Fibroblast of lung (primary cell): ENCODE measurements around the gene PPP2R2D. TPM values are rescaled to one million over a fixed set of nuclear protein-coding genes. Genes with fewer than 3 reads are reported as not detected.

Experiments used
- DNase-seq, 2 donors: peaks; one replicate each; pipeline versions ENCODE4 v3.0.0 to v3.0.0-alpha.2; 2010; ENCODE audit warnings: low read depth in 2 of 2
- H2AFZ ChIP-seq: 2 replicates; pipeline ENCODE4 v1.5.1; 2012; ENCODE audit warnings: low read length, control low read depth, inconsistent platforms
- H3K27ac ChIP-seq: 2 replicates; pipeline ENCODE4 v1.5.1; 2011; ENCODE audit warnings: low read length, control low read depth; ENCODE audit not compliant: insufficient read depth
- H3K27me3 ChIP-seq: 2 replicates; pipeline ENCODE4 v1.5.1; 2011; ENCODE audit warnings: mild to moderate bottlenecking, low read length; ENCODE audit not compliant: control insufficient read depth, insufficient read depth
- H3K36me3 ChIP-seq: 2 replicates; pipeline ENCODE4 v1.5.1; 2011; ENCODE audit warnings: low read length; ENCODE audit not compliant: control insufficient read depth, insufficient read depth
- H3K4me1 ChIP-seq: 2 replicates; pipeline ENCODE4 v1.5.1; 2011; ENCODE audit warnings: low read length; ENCODE audit not compliant: control insufficient read depth, insufficient read depth; ENCODE audit errors: extremely low read depth
- H3K4me2 ChIP-seq: 2 replicates; pipeline ENCODE4 v1.5.1; 2011; ENCODE audit warnings: low read length, control low read depth; ENCODE audit not compliant: insufficient read depth; ENCODE audit errors: extremely low read depth
- H3K4me3 ChIP-seq, 4 experiments: fragments of 200-600 bp in 1 of 4; sonication (generic) in 1 of 4; replicated peaks in 1 of 4; 2 replicates each; pipeline ENCODE4 v1.5.1; 2011 to 2016; ENCODE audit warnings: low read length in 4 of 4, low read depth in 3 of 4, mild to moderate bottlenecking in 3 of 4, control low read depth in 2 of 4, inconsistent platforms in 1 of 4, mixed read lengths in 1 of 4; ENCODE audit not compliant: insufficient read depth in 1 of 4; ENCODE audit errors: control extremely low read depth in 1 of 4
- H3K79me2 ChIP-seq: 2 replicates; pipeline ENCODE4 v1.5.1; 2012; ENCODE audit warnings: mild to moderate bottlenecking, low read length, inconsistent platforms; ENCODE audit not compliant: control insufficient read depth, insufficient read depth
- H3K9ac ChIP-seq: 2 replicates; pipeline ENCODE4 v1.5.1; 2011; ENCODE audit warnings: mild to moderate bottlenecking, low read length, control low read depth; ENCODE audit not compliant: insufficient read depth
- H3K9me3 ChIP-seq: 2 replicates; pipeline ENCODE4 v1.5.1; 2012; ENCODE audit warnings: low read depth, low read length; ENCODE audit not compliant: control insufficient read depth, insufficient read depth
- H4K20me1 ChIP-seq: 2 replicates; pipeline ENCODE4 v1.5.1; 2011; ENCODE audit warnings: low read length; ENCODE audit not compliant: control insufficient read depth, insufficient read depth; ENCODE audit errors: extremely low read depth
- EZH2 ChIP-seq: IDR thresholded peaks from 2 replicates; pipeline ENCODE4 v1.5.1; 2012; ENCODE audit warnings: low read length, control low read depth, mild to moderate bottlenecking; ENCODE audit errors: missing control alignments
- polyA plus RNA-seq, 2 donors: library from polyadenylated mRNA; depleted of rRNA in 1 of 2; stranded (reverse) in 1 of 2; unstranded in 1 of 2; fragments of >200 nt; gene quantifications; 2 replicates each; pipeline ENCODE4 v1.2.1, GENCODE V29; 2011 to 2012; ENCODE audit warnings: missing spikeins in 1 of 2
- total RNA-seq: library from RNA; depleted of rRNA; stranded (reverse); fragments of >200 nt; gene quantifications from 2 replicates; pipeline ENCODE4 v1.2.1, GENCODE V29; 2014
- TF ChIP-seq, protein P1 (sequence below), 2 donors: IDR thresholded peaks in 1 of 2; conservative IDR thresholded peaks in 1 of 2; 1 replicate in 1 of 2; 2 replicates in 1 of 2; pipeline ENCODE4 v1.5.1; 2011 to 2012; ENCODE audit warnings: low read length in 2 of 2, control low read depth in 1 of 2, inconsistent platforms in 1 of 2, low read depth in 1 of 2, mild to moderate bottlenecking in 1 of 2

Gene PPP2R2D
- total and polyA plus RNA-seq, 2 donors (not counting 1 experiment from before 2014, with no cell fraction given): 23.3 to 25.4 TPM

DNA sequence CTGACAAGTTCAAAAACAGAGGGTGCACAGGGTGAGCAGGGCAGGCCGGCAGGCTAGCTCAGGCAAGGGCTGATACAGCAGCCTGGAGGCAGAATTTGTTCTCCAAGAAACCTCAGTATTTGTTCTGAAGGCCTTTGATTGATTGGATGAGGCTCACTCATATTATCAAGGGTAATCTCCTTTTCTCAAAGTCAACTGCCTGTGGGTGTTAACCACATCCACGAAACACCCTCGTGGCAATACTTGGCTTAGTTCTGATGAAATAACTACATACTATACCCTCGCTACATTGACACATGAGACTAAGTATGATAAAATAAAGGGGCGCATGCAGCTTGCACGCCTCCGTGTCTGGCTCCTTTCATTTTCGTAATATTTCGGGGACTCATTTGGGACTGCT lies 4.4 kb upstream of the PPP2R2D start:
- Histone ChIP-seq H3K27me3 (peaks cover 24% of the 10 kb centered on the region), H3K79me2 (peaks cover 2% of the 10 kb centered on the region), H3K36me3 (no peaks in the 10 kb centered on the region), H4K20me1 (no peaks in the 10 kb centered on the region), H3K9me3 (no peaks in the 10 kb centered on the region), H3K9ac (no peak overlapping the region), H3K27ac (no peak overlapping the region), H3K4me3 (no peak overlapping the region), H3K4me1 (no peaks in the 10 kb centered on the region), H2AFZ (no peak overlapping the region), H3K4me2 (no peak overlapping the region)
- TF ChIP-seq EZH2: no peak
- TF ChIP-seq, protein P1, sequence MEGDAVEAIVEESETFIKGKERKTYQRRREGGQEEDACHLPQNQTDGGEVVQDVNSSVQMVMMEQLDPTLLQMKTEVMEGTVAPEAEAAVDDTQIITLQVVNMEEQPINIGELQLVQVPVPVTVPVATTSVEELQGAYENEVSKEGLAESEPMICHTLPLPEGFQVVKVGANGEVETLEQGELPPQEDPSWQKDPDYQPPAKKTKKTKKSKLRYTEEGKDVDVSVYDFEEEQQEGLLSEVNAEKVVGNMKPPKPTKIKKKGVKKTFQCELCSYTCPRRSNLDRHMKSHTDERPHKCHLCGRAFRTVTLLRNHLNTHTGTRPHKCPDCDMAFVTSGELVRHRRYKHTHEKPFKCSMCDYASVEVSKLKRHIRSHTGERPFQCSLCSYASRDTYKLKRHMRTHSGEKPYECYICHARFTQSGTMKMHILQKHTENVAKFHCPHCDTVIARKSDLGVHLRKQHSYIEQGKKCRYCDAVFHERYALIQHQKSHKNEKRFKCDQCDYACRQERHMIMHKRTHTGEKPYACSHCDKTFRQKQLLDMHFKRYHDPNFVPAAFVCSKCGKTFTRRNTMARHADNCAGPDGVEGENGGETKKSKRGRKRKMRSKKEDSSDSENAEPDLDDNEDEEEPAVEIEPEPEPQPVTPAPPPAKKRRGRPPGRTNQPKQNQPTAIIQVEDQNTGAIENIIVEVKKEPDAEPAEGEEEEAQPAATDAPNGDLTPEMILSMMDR (conservative IDR thresholded peaks at IDR 0.05 in 1 of 2, IDR thresholded peaks at IDR 0.05 in 1 of 2; ENCODE audit: low read depth in 1 of 2, low read length in 2 of 2): no peak
- no peak for DNase-seq

DNA sequence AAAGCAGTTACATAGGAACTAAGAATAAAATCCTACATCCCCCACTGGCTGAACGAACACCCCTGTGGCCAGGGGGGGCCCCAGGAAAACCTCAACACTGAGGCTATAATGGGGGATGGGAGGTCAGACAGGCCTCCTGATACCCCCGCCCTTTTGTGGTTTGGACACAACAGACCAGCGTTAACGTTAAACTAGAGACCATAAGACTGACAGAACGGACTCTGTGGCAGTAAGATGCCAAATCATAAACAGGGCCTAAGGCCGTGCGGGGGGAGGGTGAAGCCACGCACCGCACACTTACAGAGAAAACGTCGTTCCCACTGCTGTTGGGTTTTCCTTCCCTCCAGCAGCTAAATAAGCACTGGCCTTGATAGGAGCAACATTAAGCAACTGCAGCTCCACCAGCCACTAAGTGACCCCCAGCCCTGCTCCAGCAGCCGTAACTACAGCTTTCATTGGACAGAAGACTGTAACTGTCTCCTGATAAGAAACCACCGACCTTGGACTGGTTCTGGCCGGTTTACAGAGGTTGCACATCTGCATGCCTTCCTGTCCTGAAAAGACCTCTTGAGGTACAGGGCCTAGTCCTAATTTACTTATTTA lies 3.4 kb upstream of the PPP2R2D start:
- H3K4me2 ChIP-seq: no peak overlapping the region
- peaks cover 18% of the 10 kb centered on the region for H3K27me3 ChIP-seq
- no peaks in the 10 kb centered on the region for H3K36me3 ChIP-seq
- H3K79me2 ChIP-seq: peaks cover 12% of the 10 kb centered on the region
- TF ChIP-seq, protein P1 (conservative IDR thresholded peaks at IDR 0.05 in 1 of 2, IDR thresholded peaks at IDR 0.05 in 1 of 2; ENCODE audit: low read depth in 1 of 2, low read length in 2 of 2): no peak
- no peak for TF ChIP-seq EZH2
- no peaks in the 10 kb centered on the region for H4K20me1 ChIP-seq
- no peaks in the 10 kb centered on the region for H3K4me1 ChIP-seq
- no peak overlapping the region for H3K9ac ChIP-seq
- H3K27ac ChIP-seq: no peak overlapping the region
- DNase-seq: no peak
- no peaks in the 10 kb centered on the region for H3K9me3 ChIP-seq
- no peak overlapping the region for H3K4me3 ChIP-seq
- H2AFZ ChIP-seq: no peak overlapping the region

DNA sequence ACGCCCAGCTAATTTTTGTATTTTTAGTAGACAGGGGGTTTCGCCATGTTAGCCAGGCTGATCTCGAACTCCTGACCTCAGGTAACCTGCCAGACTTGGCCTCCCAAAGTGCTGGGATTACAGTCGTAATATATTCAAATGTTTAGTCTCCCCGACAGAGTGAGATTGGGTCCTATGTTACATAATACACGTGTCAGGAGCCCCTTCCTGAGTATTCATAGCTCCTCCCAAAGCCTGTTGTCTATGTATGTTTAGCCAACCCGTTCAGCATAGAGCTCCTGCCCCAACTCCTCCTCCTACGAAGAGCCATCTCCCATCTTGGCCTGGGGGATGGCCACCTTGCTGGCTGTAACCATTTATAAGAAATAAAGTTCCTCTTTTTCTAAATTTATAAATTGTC lies 2.7 kb upstream of the PPP2R2D start:
- Histone ChIP-seq H2AFZ (no peak overlapping the region), H3K27ac (no peak overlapping the region), H3K36me3 (no peaks in the 10 kb centered on the region), H3K4me1 (peaks cover 3% of the 10 kb centered on the region), H3K9me3 (no peaks in the 10 kb centered on the region), H3K4me2 (no peak overlapping the region), H3K4me3 (no peak overlapping the region), H3K27me3 (peaks cover 17% of the 10 kb centered on the region), H3K79me2 (peaks cover 18% of the 10 kb centered on the region), H4K20me1 (no peaks in the 10 kb centered on the region), H3K9ac (no peak overlapping the region)
- TF ChIP-seq, protein P1 (conservative IDR thresholded peaks at IDR 0.05 in 1 of 2, IDR thresholded peaks at IDR 0.05 in 1 of 2; ENCODE audit: low read depth in 1 of 2, low read length in 2 of 2): no peak
- TF ChIP-seq EZH2: no peak
- DNase-seq: no peak
